Bronchial epithelial cell (primary cell): ENCODE results near the gene NAT16. TPM values are rescaled to one million over a fixed set of nuclear protein-coding genes. Genes with fewer than 3 reads are reported as not detected.
A peak's percentile ranks its signal among the peaks of the same experiment; 100 is the strongest.

Source experiments
- DNase-seq: peaks from one replicate; pipeline ENCODE4 v3.0.0-alpha.2; 2010; ENCODE audit warnings: low read depth
- FAIRE-seq: peaks from 2 replicates; lab custom pipeline; 2011; peaks lifted over from hg19 to GRCh38; lab: Jason Lieb, UNC
- H3K27me3 ChIP-seq: 2 replicates; pipeline ENCODE4 v1.5.1; 2011; ENCODE audit warnings: low read length; ENCODE audit not compliant: control insufficient read depth, insufficient read depth
- H3K36me3 ChIP-seq: 2 replicates; pipeline ENCODE4 v1.5.1; 2011; ENCODE audit warnings: low read length; ENCODE audit not compliant: control insufficient read depth, insufficient read depth
- H3K4me3 ChIP-seq: 2 replicates; pipeline ENCODE4 v1.5.1; 2011; ENCODE audit warnings: mild to moderate bottlenecking, low read depth, low read length, control low read depth
- total RNA-seq: library from RNA; depleted of rRNA; stranded (reverse); fragments of >200 nt; gene quantifications from 2 replicates; pipeline ENCODE4 v1.2.1, GENCODE V29; 2014
- TF ChIP-seq, protein P1 (sequence below): IDR thresholded peaks from 2 replicates; pipeline ENCODE4 v1.5.1; 2011; ENCODE audit warnings: mild to moderate bottlenecking, moderate library complexity, low read length, control low read depth, inconsistent platforms; ENCODE audit not compliant: insufficient read depth, severe bottlenecking

NAT16 gene
- total RNA-seq, 1 donor from 2014 or later: not detected

DNA sequence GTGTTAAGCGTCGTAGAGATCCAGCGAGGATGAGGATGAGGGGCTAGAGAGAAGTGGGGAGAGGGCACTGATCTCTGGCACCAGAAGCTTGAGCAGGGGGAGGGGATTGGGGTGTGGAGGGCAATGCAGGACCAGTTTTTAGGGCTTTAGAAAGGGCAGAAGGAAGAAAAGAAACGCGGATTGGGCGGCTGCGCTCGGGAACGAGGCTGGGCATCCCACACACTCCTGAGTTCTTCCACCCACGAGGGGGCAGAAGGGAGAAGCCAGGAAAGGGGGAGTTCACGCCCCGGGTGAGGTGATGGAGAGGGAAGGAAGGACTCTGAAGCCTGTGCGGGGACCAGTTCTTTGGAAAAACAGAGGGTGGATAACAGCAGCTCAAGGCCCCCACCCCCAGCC lies 8.7 kb downstream of the NAT16 start:
- Histone ChIP-seq H3K27me3 (peaks cover 62% of the 10 kb centered on the region), H3K36me3 (no peaks in the 10 kb centered on the region), H3K4me3 (no peak overlapping the region)
- FAIRE-seq: no peak
- TF ChIP-seq, protein P1, sequence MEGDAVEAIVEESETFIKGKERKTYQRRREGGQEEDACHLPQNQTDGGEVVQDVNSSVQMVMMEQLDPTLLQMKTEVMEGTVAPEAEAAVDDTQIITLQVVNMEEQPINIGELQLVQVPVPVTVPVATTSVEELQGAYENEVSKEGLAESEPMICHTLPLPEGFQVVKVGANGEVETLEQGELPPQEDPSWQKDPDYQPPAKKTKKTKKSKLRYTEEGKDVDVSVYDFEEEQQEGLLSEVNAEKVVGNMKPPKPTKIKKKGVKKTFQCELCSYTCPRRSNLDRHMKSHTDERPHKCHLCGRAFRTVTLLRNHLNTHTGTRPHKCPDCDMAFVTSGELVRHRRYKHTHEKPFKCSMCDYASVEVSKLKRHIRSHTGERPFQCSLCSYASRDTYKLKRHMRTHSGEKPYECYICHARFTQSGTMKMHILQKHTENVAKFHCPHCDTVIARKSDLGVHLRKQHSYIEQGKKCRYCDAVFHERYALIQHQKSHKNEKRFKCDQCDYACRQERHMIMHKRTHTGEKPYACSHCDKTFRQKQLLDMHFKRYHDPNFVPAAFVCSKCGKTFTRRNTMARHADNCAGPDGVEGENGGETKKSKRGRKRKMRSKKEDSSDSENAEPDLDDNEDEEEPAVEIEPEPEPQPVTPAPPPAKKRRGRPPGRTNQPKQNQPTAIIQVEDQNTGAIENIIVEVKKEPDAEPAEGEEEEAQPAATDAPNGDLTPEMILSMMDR: peak; percentile 39
- no peak for DNase-seq

DNA sequence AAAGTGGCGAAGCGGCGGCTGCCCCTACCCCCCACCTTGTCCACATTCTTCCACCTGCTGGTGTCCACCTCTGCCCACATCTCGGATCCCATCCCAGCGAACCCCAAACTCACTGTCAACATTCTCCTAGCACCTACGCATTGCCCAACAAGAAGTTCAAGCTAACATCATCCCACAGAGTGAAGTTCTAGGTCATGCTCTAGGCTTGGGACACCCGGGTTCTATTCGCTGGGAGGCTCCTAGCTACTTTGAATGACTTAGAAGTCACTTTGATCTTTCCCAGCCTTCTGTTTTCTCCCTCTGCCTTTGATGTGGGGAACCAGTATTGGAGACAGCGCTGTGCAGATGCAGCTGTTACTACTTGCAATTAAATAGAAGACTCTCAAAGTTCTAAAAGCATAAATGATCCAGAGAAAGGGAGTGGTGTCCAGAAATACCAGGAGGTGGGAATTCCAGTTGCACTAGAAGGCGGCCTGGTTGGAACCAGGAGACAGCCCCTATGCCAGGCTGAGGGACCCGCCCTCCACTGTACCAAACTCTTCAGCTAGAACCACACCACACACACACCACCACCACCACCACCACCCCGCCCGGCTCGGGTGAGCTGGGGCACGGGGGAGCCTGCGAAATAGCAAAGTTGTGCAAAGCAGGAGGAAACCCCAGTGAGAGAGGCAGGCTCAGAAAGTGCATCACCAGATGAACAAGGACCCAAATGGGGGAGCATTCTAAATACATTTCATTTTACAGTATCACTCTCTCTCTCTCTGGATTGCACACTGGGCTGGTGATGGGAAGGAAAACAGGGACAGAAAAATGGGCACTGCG lies 9.3 kb downstream of the NAT16 start:
- Histone ChIP-seq H3K36me3 (no peaks in the 10 kb centered on the region), H3K4me3 (no peak overlapping the region), H3K27me3 (peaks cover 63% of the 10 kb centered on the region)
- TF ChIP-seq, protein P1: no peak
- no peak for DNase-seq
- no peak for FAIRE-seq

DNA sequence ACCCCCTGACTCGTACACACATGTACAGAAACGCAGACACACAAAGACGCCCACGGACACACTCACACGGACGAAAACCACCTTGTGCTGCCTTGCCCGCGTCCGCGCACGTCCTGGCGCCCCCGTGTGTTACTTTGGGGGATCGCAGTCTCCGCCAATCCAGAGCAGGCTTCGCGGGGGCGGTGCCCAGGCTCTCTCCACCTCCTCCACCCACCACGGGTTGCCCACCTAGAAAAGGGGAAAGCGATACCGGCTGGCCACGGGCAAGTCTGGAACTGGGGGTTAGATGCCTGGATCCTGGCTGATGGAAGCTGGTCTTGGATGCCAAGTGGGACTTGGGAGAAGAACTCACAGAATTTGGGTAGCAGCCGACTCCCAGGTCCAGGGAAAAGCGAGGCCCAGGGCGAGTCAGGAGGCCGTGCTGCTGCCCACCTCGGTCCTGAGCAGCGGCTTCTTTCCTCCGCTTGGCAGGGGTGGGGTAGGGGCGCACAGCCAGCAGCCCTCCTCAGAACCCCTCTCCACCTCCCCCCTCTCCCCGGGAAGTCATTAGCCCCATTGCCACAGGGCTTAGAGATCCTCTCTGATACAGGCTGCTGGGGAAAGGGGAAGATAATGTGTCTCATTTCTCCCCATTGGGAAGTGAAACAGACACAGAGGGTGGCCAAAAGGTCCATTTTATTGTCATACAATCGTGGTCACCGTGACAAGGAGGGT lies 10.1 kb downstream of the NAT16 start:
- no peak for FAIRE-seq

DNA sequence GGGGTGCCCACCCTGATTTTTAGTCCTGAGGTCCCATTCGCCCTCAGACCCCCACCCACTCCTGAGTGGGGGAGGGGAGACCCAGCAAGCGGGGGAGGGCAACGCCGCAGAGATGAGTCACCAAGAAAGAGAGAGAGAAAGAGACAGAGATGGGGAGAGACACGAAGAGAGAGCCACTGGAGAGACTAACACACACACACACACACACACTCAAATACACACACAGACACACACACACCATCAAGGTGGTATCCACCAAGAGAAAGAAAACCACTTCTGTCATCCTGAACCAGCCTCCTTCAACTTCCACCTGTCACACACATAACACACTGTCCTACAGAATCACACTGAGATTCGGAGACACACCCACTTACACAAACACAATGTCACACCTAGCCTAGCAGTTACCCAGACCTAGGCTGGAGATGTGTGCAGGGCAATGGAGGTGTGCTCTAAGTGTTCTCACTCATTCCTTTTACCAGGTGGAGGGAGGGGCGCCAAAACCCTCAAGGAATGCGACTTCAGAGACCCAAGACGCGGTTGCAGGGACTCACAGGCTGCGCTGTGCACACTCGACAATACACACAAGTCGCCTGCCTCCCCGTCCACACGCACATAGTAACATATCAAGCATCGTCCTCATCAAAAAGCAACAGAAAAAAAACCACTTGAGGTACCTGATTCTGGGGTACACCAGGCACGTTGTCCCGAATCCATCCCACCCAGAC lies 10.8 kb downstream of the NAT16 start:
- TF ChIP-seq, protein P1: no peak
- no peak overlapping the region for H3K4me3 ChIP-seq
- FAIRE-seq (no peak), DNase-seq (no peak)
- H3K27me3 ChIP-seq: peaks cover 50% of the 10 kb centered on the region
- H3K36me3 ChIP-seq: no peaks in the 10 kb centered on the region

More for the DNA sequence above, 10.1 kb downstream of the NAT16 start:
- peak; percentile 41 for DNase-seq
- TF ChIP-seq, protein P1: peak; percentile 97
- Histone ChIP-seq H3K36me3 (no peaks in the 10 kb centered on the region), H3K4me3 (no peak overlapping the region), H3K27me3 (peaks cover 56% of the 10 kb centered on the region)

DNA sequence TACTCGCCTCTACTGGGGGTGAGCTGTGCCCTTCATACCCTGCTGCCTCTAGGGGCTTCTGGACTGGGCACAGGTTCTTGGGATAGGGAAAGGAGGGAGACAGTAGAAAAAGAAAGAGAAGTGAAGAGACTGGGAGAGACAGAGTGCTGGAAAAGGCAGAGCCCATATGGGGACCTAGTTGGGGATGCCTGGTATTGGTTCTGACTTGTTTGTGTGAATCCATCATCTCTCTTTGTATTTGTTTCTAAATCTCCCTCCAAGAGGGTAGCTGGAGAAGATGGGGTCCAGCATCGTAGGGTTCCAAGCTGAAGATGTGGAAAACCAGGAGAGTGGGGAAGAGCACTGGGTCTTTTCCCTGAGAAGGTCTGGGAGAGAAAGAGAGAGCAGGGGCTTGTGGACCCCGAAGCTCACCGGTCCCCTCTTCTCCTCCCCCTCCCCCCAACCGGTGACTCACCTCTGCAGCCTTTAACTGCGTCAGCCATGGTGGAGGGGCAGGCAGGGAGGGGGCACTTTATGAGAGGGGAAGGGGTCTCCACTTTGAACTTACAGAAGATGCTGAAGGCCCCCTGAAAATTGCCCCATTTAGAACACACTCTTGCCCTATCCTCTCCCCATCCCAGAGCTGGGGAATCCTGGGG lies 11.6 kb downstream of the NAT16 start:
- Histone ChIP-seq H3K4me3 (no peak overlapping the region), H3K36me3 (no peaks in the 10 kb centered on the region), H3K27me3 (peaks cover 48% of the 10 kb centered on the region)
- FAIRE-seq (no peak), DNase-seq (no peak)
- TF ChIP-seq, protein P1: no peak
